ENCODE data around the gene ZNF28.
"Not testable (repeated sequence)": the region's sequence is repeated elsewhere in the genome, so short reads cannot be mapped to it uniquely, and the experiment has no call there.

Gene ZNF28

DNA sequence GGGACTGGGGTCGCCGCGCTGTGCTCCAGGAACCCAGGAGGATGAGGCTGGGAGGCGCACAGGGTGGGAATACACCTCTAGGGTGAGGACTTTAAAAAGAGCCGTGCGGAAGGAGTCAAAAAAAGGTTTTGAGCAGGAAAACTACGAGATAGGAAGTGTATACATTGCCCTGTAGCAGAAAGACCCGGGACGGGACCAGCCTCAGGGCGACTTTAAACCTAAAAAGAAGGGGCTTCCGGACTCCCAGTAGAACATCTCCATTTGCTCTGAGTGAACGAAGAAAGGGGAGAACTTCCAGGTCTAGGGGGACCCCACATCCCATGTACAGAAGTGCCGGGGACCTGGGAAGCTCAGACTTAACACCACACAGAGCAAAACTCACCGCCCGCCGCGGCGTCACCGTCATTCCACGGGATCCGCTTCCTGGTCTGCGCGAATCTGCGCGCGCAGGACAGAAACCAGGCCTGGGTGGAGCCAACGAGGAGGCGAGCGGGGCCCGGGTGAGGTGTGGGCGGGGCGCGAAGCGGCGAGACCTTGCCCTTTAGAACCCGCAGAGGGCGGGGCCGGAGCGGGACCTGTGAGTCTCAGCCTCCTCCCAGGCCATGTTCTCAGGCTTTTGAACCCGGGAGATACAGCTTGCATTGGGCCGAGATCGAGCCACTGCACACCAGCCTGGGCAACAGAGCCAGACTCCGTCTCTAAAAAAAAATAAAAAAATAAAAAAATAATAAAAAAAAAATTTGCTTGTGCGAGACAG, at the start of gene ZNF28:
Gene ZNF28, minus strand, starts transcription at position 430 of the 757 bp plus-strand sequence. CDS start 3,675 bp downstream, outside the sequence.
- in situ Hi-C loops (cut with HindIII; ENCODE audit: low sequenced_read_pairs), result not testable (repeated sequence)

GRCh38 chr19:52868031-52868430, 46.6 kb upstream of the ZNF28 start:
- in situ Hi-C loops (cut with HindIII; ENCODE audit: low sequenced_read_pairs), result not testable (repeated sequence)

DNA sequence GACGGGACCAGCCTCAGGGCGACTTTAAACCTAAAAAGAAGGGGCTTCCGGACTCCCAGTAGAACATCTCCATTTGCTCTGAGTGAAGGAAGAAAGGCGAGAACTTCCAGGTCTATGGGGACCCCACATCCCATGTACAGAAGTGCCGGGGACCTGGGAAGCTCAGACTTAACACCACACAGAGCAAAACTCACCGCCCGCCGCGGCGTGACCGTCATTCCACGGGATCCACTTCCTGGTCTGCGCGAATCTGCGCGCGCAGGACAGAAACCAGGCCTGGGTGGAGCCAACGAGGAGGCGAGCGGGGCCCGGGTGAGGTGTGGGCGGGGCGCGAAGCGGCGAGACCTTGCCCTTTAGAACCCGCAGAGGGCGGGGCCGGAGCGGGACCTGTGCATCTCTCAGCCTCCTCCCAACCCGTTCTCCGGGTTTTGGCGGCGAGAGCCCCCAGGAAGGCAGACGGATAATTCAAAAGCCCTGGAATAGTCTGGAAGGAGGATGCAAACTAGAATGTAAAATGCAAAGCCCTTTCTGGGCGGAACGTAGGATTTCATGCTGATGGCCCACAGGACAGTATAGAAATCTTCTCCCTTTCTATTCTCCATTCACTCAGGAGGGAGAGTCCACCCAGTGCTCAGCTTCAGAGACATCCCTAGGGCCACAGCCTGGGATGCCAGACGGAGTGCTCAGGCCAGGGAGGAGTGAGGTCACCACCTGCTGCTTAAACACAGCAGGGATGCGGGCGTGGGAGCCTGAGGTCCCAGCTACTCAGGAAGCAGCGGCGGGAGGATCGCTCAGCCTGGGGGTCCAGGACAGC, 36.2 kb upstream of the ZNF28 start, which contains the start of gene ZNF468:
Gene ZNF468, minus strand, starts transcription at position 242 of the 814 bp plus-strand sequence. CDS start 3,347 bp downstream, outside the sequence.
- in situ Hi-C loops (cut with HindIII; ENCODE audit: low sequenced_read_pairs), result not testable (repeated sequence)

DNA sequence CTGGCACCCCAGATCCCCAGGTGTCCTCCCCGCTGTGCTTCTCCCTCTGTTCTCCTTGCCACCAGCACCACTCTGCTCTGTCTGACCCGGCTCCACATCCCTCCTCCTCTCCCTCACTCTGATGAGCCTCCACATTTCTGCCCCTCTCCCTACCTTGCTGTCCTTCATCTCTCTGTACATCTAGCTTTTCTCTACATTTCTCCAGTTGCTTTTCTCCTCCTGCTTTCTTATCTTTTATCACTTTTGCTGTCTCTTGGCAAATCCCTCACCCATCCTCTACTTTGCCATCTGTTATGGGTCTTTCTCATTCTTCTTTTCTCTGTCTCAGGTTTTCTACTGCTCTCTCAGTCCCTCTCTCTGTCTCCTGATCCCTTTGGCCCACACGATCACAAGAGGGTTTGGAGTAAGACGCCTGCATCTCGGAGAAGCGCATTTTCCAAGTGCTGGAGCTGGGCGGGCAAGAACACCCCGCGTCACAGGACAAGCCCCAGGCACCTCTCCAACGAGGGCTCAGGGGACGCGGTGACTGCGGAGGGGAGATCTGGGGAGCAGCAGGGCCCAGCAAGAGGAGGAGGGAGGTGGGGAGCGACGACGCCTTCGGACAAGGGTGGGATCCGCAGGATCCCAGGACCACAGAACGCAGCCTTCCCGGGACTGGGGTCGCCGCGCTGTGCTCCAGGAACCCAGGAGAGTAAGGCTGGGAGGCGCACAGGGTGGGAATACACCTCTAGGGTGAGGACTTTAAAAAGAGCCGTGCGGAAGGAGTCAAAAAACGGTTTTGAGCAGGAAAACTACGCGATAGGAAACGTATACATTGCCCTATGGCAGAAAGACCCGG, 35.3 kb upstream of the ZNF28 start:
- in situ Hi-C loops (cut with HindIII; ENCODE audit: low sequenced_read_pairs), result not testable (repeated sequence)

- in situ Hi-C loops (cut with HindIII; ENCODE audit: low sequenced_read_pairs), result not testable (repeated sequence)
Observed at GRCh38 chr19:52847352-52847751, 25.9 kb upstream of the ZNF28 start.

DNA sequence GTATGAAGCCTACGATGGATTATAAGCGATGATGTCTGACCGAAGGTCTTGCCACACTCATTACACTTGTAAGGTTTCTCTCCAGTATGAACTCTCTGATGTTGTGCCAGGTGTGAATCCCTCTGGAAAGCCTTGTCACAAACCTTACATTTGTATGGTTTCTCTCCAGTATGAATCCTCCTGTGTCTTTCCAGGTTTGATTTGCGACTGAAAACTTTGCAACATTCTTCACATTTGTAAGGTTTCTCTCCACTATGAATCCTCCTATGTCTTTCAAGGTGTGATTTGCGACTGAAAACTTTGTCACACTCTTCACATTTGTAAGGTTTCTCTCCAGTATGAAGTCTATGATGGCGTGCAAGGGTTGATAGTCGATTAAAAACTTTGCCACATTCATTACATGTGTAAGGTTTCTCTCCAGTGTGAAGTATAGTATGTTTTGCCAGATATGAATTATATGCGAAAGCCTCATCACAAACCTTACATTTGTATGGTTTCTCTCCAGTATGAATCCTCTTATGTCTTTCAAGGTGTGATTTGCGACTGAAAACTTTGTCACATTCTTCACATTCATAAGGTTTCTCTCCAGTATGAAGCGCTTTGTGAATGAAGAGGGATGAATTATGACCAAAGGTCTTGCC, 19.5 kb upstream of the ZNF28 start:
- in situ Hi-C loops (cut with HindIII; ENCODE audit: low sequenced_read_pairs), result not testable (repeated sequence)

GRCh38 chr19:52834289-52834688, 12.9 kb upstream of the ZNF28 start:
- in situ Hi-C loops (cut with HindIII; ENCODE audit: low sequenced_read_pairs), result not testable (repeated sequence)

DNA sequence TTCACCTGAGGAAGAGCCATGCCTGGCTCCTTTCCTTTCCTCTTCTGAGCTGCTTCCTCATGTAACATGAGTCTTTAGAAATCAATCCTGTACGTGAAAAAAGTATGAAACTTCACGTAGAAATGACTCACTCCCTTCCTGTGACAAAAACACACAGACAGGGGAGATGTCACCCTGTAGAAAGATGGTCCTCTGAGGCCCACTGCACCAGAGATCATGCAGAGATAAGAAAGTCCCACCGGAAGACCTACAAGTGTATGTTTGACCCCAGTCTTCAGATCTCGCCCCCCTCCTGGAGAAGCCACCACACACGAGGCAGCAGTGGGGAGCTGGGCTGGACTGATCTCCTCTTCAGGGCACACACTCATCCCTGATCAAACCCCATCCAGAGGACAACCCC, 12.1 kb upstream of the ZNF28 start:
- in situ Hi-C loops (cut with HindIII; ENCODE audit: low sequenced_read_pairs), result not testable (repeated sequence)

- in situ Hi-C loops (cut with HindIII; ENCODE audit: low sequenced_read_pairs), result not testable (repeated sequence)
Observed at GRCh38 chr19:52829866-52830265, 8.4 kb upstream of the ZNF28 start.

- in situ Hi-C loops (cut with HindIII; ENCODE audit: low sequenced_read_pairs), result no loop called here
Observed at GRCh38 chr19:52825765-52826164, 4.3 kb upstream of the ZNF28 start.

- in situ Hi-C loops (cut with HindIII; ENCODE audit: low sequenced_read_pairs), result no loop called here
Observed at GRCh38 chr19:52823676-52824075, 2.2 kb upstream of the ZNF28 start.

- in situ Hi-C loops (cut with HindIII; ENCODE audit: low sequenced_read_pairs), result not testable (repeated sequence)
Observed at GRCh38 chr19:52820472-52821203, 795 bp downstream of the ZNF28 start.

DNA sequence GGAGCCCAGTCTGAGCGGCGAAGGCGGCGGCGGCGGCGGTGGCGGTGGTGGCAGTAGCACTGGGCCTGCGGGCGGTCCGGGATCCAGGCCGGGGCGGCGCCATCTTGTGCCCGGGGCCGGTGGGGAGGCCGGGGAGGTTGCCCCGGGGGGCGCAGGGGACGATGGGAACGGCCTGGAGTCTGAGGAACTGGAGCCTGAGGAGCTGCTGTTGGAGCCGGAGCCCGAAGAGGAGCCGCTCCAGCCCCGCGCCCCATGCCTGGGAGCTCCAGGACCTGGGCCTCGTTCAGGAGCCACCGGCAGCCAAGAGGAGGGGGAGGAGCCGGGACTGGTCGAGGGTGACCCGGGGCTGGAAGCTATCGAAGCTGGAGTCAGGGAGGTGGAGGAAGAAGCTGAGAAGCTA, 11.6 kb downstream of the ZNF28 start:
- in situ Hi-C loops (cut with HindIII; ENCODE audit: low sequenced_read_pairs), result no loop called here

- in situ Hi-C loops (cut with HindIII; ENCODE audit: low sequenced_read_pairs), result not testable (repeated sequence)
Observed at GRCh38 chr19:52799950-52800640, 21.3 kb downstream of the ZNF28 start.

GRCh38 chr19:52789440-52789839, 32.0 kb downstream of the ZNF28 start:
- in situ Hi-C loops (cut with HindIII; ENCODE audit: low sequenced_read_pairs), result no loop called here

DNA sequence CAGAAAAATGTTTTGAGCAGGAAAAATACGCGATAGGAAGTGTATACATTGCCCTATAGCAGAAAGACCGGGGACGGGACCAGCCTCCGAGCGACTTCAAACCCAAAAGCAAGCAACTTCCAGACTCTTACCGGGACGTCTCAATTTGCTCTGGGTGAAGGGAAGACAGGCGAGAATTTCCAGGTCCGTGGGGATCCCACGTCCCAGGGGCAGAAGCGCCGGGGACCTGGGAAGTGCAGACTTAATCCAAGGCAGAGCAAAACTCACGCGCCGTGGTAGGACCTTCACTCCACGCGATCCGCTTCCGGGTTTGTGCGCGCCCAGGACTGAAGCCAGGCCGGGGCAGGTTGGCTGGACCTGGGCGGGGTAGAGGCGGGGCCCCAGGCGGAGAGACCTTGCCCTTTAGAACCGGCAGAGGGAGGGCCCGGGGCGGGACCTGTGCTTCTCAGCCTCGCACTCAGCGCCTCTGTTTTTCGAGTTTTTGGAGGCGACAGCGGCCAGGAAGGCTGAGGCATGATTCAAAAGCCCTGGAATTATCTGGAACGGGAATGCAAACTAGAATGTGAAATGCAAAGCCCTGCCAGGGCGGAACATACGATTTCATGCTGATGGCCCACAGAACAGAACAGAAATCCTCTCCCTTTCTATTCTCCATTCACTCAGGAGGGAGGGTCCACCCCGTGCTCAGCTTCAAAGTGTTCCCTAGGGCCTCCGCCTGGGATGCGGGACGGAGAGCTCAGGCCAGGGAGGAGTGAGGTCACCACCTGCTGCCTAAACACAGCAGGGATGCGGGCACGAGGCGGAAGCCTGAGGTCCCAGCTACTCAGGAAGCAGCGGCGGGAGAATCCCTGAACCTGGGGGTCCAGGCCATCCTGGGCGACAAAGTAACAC, 34.7 kb downstream of the ZNF28 start, which contains the start of gene ZNF600:
Gene ZNF600, minus strand, starts transcription at position 328 of the 891 bp plus-strand sequence. CDS start 7,903 bp downstream, outside the sequence.
- in situ Hi-C loops (cut with HindIII; ENCODE audit: low sequenced_read_pairs), result not testable (repeated sequence)

DNA sequence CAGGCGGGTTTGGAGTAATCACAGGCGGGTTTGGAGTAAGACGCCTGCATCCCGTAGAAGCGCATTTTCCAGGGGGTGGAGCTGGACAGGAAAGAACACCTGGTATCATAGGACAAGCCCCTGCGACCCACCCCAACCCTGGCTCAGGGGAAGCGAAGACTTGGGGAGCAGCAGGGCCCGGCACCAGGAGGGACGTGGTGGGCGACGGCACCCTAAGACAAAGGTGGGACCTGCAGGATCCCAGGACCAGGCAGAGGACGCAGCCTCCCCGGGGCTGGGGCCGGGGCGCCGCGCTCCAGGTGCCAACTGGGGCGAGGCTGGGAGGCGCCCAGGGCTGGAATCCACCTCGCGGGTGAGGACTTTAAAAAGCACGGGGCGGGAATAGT, 35.4 kb downstream of the ZNF28 start:
- in situ Hi-C loops (cut with HindIII; ENCODE audit: low sequenced_read_pairs), result no loop called here

GRCh38 chr19:52785506-52785905, 35.9 kb downstream of the ZNF28 start:
- in situ Hi-C loops (cut with HindIII; ENCODE audit: low sequenced_read_pairs), result no loop called here

Data from endothelial cell of hepatic sinusoid (primary cell).